ENCODE data around the gene GP1BA.

The GP1BA gene

GRCh38 chr17:4968486-4969046, 36.5 kb downstream of the GP1BA start:
- H3K27ac ChIP-seq: no peak overlapping the region
- H3K36me3 ChIP-seq (ENCODE audit: insufficient read depth): no peaks in the 10 kb centered on the region

GRCh38 chr17:4969047-4969550, 37.0 kb downstream of the GP1BA start:
- no peaks in the 10 kb centered on the region for H3K27me3 ChIP-seq (ENCODE audit: insufficient read depth, low read depth)
- no peak overlapping the region for H3K9ac ChIP-seq
- no peak overlapping the region for H2AFZ ChIP-seq (ENCODE audit: low read depth)
- no peaks in the 10 kb centered on the region for H3K36me3 ChIP-seq (ENCODE audit: insufficient read depth)
- no peaks in the 10 kb centered on the region for H4K20me1 ChIP-seq (ENCODE audit: insufficient read depth)
- H3K79me2 ChIP-seq (ENCODE audit: insufficient read depth, low read depth): no peaks in the 10 kb centered on the region
- no peak overlapping the region for H3K27ac ChIP-seq
- H3K4me2 ChIP-seq: no peak overlapping the region
- H3K4me1 ChIP-seq (ENCODE audit: low read depth, poor library complexity, severe bottlenecking): no peaks in the 10 kb centered on the region
- TF ChIP-seq CTCF (conservative IDR thresholded peaks at IDR 0.05; ENCODE audit: low read depth, low read length): no peak
- H3K4me3 ChIP-seq (IDR thresholded peaks at IDR 0.05; ENCODE audit: insufficient read depth, low read depth, low read length): no peak overlapping the region

More at GRCh38 chr17:4968486-4969046, 36.5 kb downstream of the GP1BA start:
- Histone ChIP-seq H2AFZ (ENCODE audit: low read depth) (no peak overlapping the region), H4K20me1 (ENCODE audit: insufficient read depth) (no peaks in the 10 kb centered on the region), H3K9ac (no peak overlapping the region), H3K27me3 (ENCODE audit: insufficient read depth, low read depth) (no peaks in the 10 kb centered on the region), H3K4me3 (IDR thresholded peaks at IDR 0.05; ENCODE audit: insufficient read depth, low read depth, low read length) (no peak overlapping the region), H3K4me1 (ENCODE audit: low read depth, poor library complexity, severe bottlenecking) (no peaks in the 10 kb centered on the region), H3K79me2 (ENCODE audit: insufficient read depth, low read depth) (no peaks in the 10 kb centered on the region), H3K4me2 (no peak overlapping the region)
- no peak for TF ChIP-seq CTCF (conservative IDR thresholded peaks at IDR 0.05; ENCODE audit: low read depth, low read length)

GRCh38 chr17:4969551-4970173, 37.6 kb downstream of the GP1BA start:
- Histone ChIP-seq H3K4me3 (IDR thresholded peaks at IDR 0.05; ENCODE audit: insufficient read depth, low read depth, low read length) (no peak overlapping the region), H3K9ac (no peak overlapping the region)

GRCh38 chr17:4970273-4970672, 38.2 kb downstream of the GP1BA start:
- Histone ChIP-seq H3K9ac (no peak overlapping the region), H3K4me1 (ENCODE audit: low read depth, poor library complexity, severe bottlenecking) (no peaks in the 10 kb centered on the region), H2AFZ (ENCODE audit: low read depth) (no peak overlapping the region), H3K4me3 (IDR thresholded peaks at IDR 0.05; ENCODE audit: insufficient read depth, low read depth, low read length) (no peak overlapping the region), H3K79me2 (ENCODE audit: insufficient read depth, low read depth) (no peaks in the 10 kb centered on the region), H3K27ac (no peak overlapping the region), H3K27me3 (ENCODE audit: insufficient read depth, low read depth) (no peaks in the 10 kb centered on the region), H3K4me2 (no peak overlapping the region), H4K20me1 (ENCODE audit: insufficient read depth) (no peaks in the 10 kb centered on the region), H3K36me3 (ENCODE audit: insufficient read depth) (no peaks in the 10 kb centered on the region)
- no peak for TF ChIP-seq CTCF (conservative IDR thresholded peaks at IDR 0.05; ENCODE audit: low read depth, low read length)

More at GRCh38 chr17:4969551-4970173, 37.6 kb downstream of the GP1BA start:
- H3K27ac ChIP-seq: no peak overlapping the region
- no peak overlapping the region for H3K4me2 ChIP-seq
- no peak for TF ChIP-seq CTCF (conservative IDR thresholded peaks at IDR 0.05; ENCODE audit: low read depth, low read length)
- H3K79me2 ChIP-seq (ENCODE audit: insufficient read depth, low read depth): no peaks in the 10 kb centered on the region
- H3K36me3 ChIP-seq (ENCODE audit: insufficient read depth): no peaks in the 10 kb centered on the region
- no peaks in the 10 kb centered on the region for H3K4me1 ChIP-seq (ENCODE audit: low read depth, poor library complexity, severe bottlenecking)
- no peaks in the 10 kb centered on the region for H4K20me1 ChIP-seq (ENCODE audit: insufficient read depth)
- no peak overlapping the region for H2AFZ ChIP-seq (ENCODE audit: low read depth)
- no peaks in the 10 kb centered on the region for H3K27me3 ChIP-seq (ENCODE audit: insufficient read depth, low read depth)

Data from KMS-11 (cell line).